ENCODE data around the gene KEAP1. TPM values are rescaled to one million over a fixed set of nuclear protein-coding genes. Genes with fewer than 3 reads are reported as not detected.

The KEAP1 gene
- total RNA-seq, 2 donors from 2014 or later: 30.9 to 37.6 TPM

- intact Hi-C loops (cut with DNase I): no loop called here
- no peaks in the 10 kb centered on the region for H3K9me3 ChIP-seq
- TF ChIP-seq CTCF (IDR thresholded peaks at IDR 0.05) (no peak), POLR2A (IDR thresholded peaks at IDR 0.05) (no peak)
- H3K4me1 ChIP-seq: peaks cover 34% of the 10 kb centered on the region
- H3K27ac ChIP-seq: no peak overlapping the region
- H3K4me3 ChIP-seq: no peak overlapping the region
- ATAC-seq (no peak), DNase-seq (no peak)
- H3K27me3 ChIP-seq: no peaks in the 10 kb centered on the region
- WGBS, 2 donors: 93 to 94% methylated on average over 4 of the region's 4 CpGs
- peaks cover 8 to 12% of the 10 kb centered on the region in 2 donors for H3K36me3 ChIP-seq (replicated peaks in 1 of 2; ENCODE audit: insufficient read depth in 1 of 2, low read depth in 2 of 2)
Observed at GRCh38 chr19:10497371-10497770, 5.8 kb downstream of the KEAP1 start.

GRCh38 chr19:10491472-10492047 lies 11.6 kb downstream of the KEAP1 start:
- Histone ChIP-seq H3K27ac (no peak overlapping the region), H3K36me3 (replicated peaks in 1 of 2; ENCODE audit: insufficient read depth in 1 of 2, low read depth in 2 of 2) (peaks cover 4 to 28% of the 10 kb centered on the region in 2 donors), H3K9me3 (no peaks in the 10 kb centered on the region), H3K4me1 (no peaks in the 10 kb centered on the region), H3K4me3 (no peak overlapping the region), H3K27me3 (no peaks in the 10 kb centered on the region)
- intact Hi-C loops (cut with DNase I): loop anchor here (5.0 kb wide), 1 partner anchor 71 kb away; no protein-coding TSS in a partner anchor
- DNase-seq (no peak), ATAC-seq (no peak)
- WGBS, 2 donors: 93 to 95% methylated on average over 12 to 42 of the region's 43 CpGs
- no peak for TF ChIP-seq CTCF (IDR thresholded peaks at IDR 0.05)
- TF ChIP-seq POLR2A (IDR thresholded peaks at IDR 0.05): no peak

- Histone ChIP-seq H3K4me1 (no peaks in the 10 kb centered on the region), H3K4me3 (no peak overlapping the region), H3K36me3 (replicated peaks in 1 of 2; ENCODE audit: insufficient read depth in 1 of 2, low read depth in 2 of 2) (peaks cover 8 to 19% of the 10 kb centered on the region in 2 donors), H3K27ac (no peak overlapping the region), H3K9me3 (no peaks in the 10 kb centered on the region), H3K27me3 (no peaks in the 10 kb centered on the region)
- intact Hi-C loops (cut with DNase I): no loop called here
- no peak for TF ChIP-seq CTCF (IDR thresholded peaks at IDR 0.05)
- TF ChIP-seq POLR2A (IDR thresholded peaks at IDR 0.05): no peak
- no peak for DNase-seq
- WGBS, 2 donors: 81 to 88% methylated on average over 7 to 13 of the region's 13 CpGs
- no peak for ATAC-seq
Observed at GRCh38 chr19:10486551-10486950, 16.6 kb downstream of the KEAP1 start.

- H3K27ac ChIP-seq: no peak overlapping the region
- H3K4me3 ChIP-seq: no peak overlapping the region
- peaks cover 14% of the 10 kb centered on the region for H3K4me1 ChIP-seq
- no peaks in the 10 kb centered on the region for H3K9me3 ChIP-seq
- intact Hi-C loops (cut with DNase I): no loop called here
- H3K27me3 ChIP-seq: no peaks in the 10 kb centered on the region
- 2 to 3% methylated on average over 32 to 36 of the region's 36 CpGs for WGBS, 2 donors
- TF ChIP-seq POLR2A (IDR thresholded peaks at IDR 0.05): peak in 2 of 3 donors; percentile 16 to 29
- TF ChIP-seq CTCF (IDR thresholded peaks at IDR 0.05): peak; percentile 27 to 85 (median 52)
- peak; percentile 93 to 96 (median 94) for DNase-seq
- ATAC-seq: peak; percentile 99
- no peaks in the 10 kb centered on the region for H3K36me3 ChIP-seq (replicated peaks in 1 of 2; ENCODE audit: insufficient read depth in 1 of 2, low read depth in 2 of 2)
Observed at GRCh38 chr19:10478903-10479384, 24.2 kb downstream of the KEAP1 start.

GRCh38 chr19:10478476-10478875 lies 24.7 kb downstream of the KEAP1 start:
- ATAC-seq (no peak), DNase-seq (no peak)
- Histone ChIP-seq H3K4me3 (no peak overlapping the region), H3K27me3 (no peaks in the 10 kb centered on the region), H3K4me1 (peaks cover 16% of the 10 kb centered on the region), H3K9me3 (no peaks in the 10 kb centered on the region), H3K27ac (no peak overlapping the region), H3K36me3 (replicated peaks in 1 of 2; ENCODE audit: insufficient read depth in 1 of 2, low read depth in 2 of 2) (no peaks in the 10 kb centered on the region)
- intact Hi-C loops (cut with DNase I): no loop called here
- WGBS, 2 donors: 32 to 39% methylated on average over 5 of the region's 5 CpGs
- TF ChIP-seq POLR2A (IDR thresholded peaks at IDR 0.05) (no peak), CTCF (IDR thresholded peaks at IDR 0.05) (no peak)
